Astrocyte (in vitro differentiated cells and primary cell): Measurements from ENCODE around the gene IGF2BP2.

Source experiments
- CTCF ChIP-seq: IDR thresholded peaks from 2 replicates; pipeline ENCODE4 v1.5.1; 2011; ENCODE audit warnings: low read depth, mild to moderate bottlenecking, inconsistent platforms, low read length, moderate library complexity; ENCODE audit not compliant: insufficient read depth
- EZH2 ChIP-seq: IDR thresholded peaks from 2 replicates; pipeline ENCODE4 v1.6.1; 2012; ENCODE audit warnings: mild to moderate bottlenecking, low read length, inconsistent platforms; ENCODE audit not compliant: insufficient read depth

GRCh38 chr3:185815391-185816282 lies 9.2 kb downstream of the IGF2BP2 start:
- TF ChIP-seq CTCF (no peak), EZH2 (no peak)
